Inferior parietal cortex (tissue), 1 donor: ENCODE data around the gene DNAH8.

ENCODE experiments used
- DNase-seq: peaks from one replicate; pipeline ENCODE4 v3.0.0-alpha.2; 2016; ENCODE audit errors: extremely low spot score

Gene DNAH8

DNA sequence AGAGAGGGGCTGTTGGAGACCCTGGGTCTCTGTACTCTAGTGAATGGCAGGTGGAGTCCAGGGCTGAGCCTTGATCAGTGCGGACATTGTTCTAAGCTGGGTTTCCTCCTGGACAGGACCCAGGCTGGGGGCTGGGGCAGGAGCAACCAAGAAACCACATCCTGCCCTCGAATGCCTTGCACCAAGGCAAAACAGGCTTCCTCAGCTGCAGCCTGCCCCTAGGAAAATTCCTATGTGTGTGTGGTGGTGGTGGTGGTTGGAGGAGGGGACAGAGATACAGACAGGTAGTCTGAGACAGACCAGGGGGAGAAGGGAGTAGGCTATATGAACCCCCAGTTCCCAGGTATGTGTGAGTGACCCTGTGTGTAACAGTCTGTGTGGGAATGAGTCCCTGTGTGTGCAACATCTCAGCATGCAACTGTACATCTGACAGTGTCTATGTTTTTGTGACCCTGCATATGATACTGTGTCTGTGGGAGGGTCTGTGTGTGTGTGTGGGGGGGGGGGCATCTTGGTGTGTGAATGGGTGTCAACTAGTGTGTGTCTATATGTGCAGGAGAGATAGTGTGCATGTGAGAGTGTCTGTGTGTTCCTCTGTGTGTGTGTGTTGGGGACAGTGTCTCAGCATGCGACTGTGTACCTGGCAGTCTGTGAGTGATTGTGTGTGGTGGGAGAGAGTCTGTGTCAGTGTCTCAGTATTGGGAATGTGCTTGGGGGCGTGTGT lies 336.4 kb downstream of the DNAH8 start:
- DNase-seq: no peak

DNA sequence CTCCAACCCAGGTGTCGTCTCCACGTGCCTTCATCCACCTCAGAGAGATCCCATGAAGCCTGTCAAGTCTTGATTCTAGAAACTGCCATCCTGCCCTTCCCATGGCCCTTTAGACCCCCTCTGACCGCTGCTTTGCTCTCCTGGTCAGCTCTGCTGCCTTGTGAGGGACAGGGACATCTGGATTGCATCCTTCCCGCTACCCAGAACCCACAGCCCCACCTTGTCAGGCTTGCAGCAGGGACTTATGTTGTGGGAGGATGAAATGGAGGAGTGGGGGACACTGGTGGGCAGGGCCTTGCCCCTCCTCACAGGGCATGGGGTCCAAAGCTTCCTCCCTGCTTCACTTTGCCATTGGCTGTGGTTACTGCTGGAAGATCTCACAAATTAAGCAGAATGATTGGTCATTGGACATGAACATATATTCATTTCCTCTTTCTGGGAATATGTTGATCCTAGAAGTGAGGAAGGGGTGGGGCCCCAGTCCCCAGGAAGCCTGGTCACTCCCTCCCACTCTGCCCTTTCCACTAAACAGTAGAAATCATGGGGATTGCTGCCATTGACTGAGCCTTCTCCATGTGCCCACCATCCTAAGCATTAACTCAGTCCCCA lies 338.0 kb downstream of the DNAH8 start:
- no peak for DNase-seq

- no peak for DNase-seq
These were observed 338.9 kb downstream of the DNAH8 start for GRCh38 chr6:39053854-39054576.

DNA sequence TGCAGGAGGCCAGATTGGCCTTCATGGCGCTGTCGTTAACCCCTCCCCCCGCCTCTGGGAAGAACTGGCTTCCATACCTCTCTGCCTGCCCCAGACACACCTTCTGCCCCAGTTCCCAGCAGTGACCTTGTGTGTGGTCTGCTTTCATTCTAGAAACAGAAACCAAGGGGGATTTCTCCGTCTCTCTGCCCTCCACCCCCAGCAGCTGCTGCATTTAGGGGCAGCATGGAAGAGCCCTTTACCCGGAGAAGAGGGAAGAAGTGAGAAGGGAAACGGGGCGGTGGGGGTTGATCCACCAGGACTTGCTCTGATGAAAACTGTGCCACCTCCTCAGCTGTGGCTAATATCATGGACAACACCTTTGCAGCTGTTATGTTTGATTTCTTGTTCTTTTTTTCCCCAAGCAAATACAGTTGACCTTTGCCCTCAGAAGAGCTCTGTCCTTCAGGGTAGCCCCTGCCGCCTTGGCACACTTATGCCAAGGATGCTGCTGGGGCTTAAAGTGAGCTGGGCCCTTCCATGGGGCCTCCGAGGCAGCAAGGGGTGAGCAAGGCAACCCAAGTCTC lies 339.5 kb downstream of the DNAH8 start:
- no peak for DNase-seq

DNA sequence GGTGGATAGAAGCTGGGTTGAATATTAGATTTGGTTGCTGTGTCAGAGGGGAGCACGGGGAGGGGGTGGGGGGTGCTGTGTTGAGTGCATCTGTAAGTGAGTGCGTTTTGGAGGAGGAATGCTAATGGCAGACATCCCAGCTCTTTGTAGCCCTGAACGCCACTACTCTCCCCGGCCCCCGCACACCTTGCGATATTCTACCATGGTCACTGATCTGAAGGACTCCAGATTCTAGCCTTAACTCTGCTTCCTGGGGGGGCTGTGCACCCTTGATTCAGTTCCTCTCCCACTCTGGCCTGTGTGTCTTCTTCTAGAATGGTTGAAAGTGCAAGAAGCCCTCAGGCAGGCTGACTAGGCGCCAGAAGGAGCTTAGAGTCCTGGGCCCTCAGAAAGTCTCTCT lies 340.6 kb downstream of the DNAH8 start:
- DNase-seq: no peak

DNA sequence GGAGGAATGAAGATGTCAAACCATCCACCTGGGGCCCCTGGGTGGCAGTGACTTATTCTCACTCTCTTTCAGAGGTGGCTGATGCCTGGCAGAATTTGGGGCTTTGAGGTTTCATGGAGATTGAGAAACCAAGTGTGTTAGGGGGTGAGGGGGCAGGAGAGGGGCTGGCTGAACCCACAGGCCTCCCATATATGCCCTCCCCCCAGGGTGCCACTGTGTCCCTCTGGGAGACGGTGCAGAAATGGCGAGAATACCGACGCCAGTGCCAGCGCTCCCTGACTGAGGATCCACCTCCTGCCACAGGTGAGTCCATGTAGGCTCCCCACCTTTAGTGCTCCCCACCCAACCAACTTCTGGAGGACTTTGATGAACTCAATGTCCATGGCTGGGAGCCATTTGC lies 341.1 kb downstream of the DNAH8 start:
- DNase-seq: no peak

DNA sequence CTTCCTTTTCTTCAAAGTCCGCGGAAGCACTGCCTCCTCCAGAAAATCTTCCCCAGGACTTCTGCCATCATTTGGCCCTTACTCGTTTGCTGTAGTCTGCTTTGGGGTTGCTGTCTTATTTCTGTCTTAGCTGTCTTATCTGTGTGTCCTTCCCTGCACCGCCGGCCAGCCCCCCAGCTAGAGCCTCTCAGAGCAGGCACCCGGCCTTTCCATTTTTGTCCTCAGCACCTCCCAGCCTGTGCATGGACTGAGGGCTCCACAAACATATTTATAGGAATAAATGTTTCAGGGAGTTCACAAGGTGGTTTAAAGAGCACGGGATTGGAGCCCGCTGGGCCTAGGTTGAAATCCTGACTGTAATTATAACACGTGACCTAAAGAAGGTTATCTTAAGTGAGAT lies 341.6 kb downstream of the DNAH8 start:
- no peak for DNase-seq

GRCh38 chr6:39057251-39058155 lies 342.4 kb downstream of the DNAH8 start:
- DNase-seq: no peak

DNA sequence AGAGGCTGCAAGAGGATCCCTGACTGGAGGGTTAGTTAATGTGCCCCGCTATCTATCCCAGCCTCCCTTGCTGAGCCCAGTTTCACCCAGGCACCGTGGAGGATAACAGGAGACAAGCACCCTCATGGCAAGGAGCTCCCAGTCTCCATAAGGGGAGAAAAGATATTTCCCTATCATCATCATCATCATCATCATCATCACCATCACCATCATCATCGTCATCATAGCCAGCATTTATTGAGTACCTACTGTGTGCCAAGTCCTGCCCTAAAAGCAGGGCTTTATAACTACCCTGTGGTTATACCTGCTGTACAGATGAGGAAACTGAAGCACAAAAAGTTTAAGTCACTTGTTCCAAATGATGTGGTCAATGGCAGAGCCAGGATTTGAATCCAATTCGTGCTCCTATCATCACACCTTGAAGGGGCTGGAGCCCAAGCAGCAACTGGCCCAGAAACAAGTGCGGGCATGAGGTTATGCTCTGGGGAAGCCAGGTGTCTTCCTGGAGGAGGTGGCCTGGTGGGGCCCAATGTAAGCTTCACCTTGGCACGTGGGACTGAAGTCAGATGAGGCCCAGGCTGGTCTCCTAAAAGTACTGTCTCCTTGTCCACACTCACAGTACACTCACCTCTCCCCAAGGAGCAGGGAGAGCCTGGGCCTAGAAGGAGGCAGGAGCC lies 343.5 kb downstream of the DNAH8 start:
- DNase-seq: no peak

GRCh38 chr6:39059496-39060310 lies 344.6 kb downstream of the DNAH8 start:
- DNase-seq: no peak

DNA sequence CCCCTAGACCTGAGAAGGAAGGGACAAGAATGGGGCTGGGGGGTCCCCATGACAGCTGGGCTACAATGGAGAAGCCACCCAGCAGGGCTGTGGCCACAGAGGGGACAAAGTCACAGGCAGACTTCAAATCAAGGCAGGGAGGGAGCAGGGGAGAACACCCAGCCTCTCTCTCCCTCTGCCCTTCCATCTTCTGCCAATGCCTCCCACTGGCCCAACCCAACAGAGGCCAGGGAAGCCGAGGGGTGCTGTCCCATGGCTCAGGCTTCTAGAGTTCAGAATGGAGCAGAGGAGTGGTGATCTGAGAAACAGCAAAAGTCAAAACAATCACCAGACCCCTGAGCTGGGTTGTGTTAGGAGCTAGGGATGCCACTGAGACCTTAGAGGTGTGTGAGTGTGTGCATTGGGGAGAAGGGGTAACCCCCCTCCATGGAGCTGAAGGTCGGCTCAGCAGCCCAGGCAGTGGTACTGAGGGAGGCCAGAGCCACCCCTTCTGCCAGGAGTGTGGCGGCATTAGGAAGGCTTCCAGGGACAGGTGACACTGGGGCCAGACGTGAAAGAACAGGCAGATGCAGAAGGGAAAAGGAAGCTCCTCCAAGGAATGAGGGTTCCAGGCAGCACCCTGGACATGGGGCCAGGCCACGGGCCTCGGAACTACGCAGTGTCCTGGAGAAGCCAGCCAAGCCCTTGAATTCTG lies 345.5 kb downstream of the DNAH8 start:
- no peak for DNase-seq

- DNase-seq: no peak
These were observed 346.1 kb downstream of the DNAH8 start for GRCh38 chr6:39061182-39061581.

- DNase-seq: no peak
These were observed 346.5 kb downstream of the DNAH8 start for GRCh38 chr6:39061588-39061987.

GRCh38 chr6:39062014-39062740 lies 347.1 kb downstream of the DNAH8 start:
- DNase-seq: no peak

GRCh38 chr6:39063526-39063925 lies 348.4 kb downstream of the DNAH8 start:
- no peak for DNase-seq

GRCh38 chr6:39065561-39065960 lies 350.4 kb downstream of the DNAH8 start:
- no peak for DNase-seq

DNA sequence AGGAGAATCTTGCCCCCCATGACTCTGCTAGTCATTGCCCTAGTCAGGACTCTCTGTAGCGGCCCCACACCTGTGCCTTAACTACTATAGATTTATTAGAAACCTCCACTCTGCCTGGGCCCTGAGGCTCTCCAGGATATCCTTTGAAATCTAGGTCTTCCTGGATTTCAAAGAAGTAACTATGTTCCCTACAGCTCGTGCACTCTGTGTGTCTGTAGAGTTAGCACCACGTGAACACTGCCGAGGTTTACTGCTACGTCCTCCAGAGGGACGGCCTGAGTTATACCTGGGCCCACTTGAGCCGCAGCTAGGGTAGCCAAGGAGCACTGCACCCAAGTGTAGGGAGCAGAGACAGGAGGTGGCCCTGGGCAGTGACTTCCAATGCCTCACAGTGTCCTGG lies 353.3 kb downstream of the DNAH8 start:
- no peak for DNase-seq

- DNase-seq: no peak
These were observed 357.7 kb downstream of the DNAH8 start for GRCh38 chr6:39072830-39073229.
